CD4-positive, alpha-beta T cell treated with Interleukin-15 for 4 hours (primary cell): ENCODE results near the gene RFTN2.
"Not testable (repeated sequence)": the region's sequence is repeated elsewhere in the genome, so short reads cannot be mapped to it uniquely, and the experiment has no call there.

Source experiments
- DNase-seq: peaks from one replicate; pipeline ENCODE4 v3.0.0-alpha.2; 2020; ENCODE audit warnings: low spot score

Gene RFTN2

DNA sequence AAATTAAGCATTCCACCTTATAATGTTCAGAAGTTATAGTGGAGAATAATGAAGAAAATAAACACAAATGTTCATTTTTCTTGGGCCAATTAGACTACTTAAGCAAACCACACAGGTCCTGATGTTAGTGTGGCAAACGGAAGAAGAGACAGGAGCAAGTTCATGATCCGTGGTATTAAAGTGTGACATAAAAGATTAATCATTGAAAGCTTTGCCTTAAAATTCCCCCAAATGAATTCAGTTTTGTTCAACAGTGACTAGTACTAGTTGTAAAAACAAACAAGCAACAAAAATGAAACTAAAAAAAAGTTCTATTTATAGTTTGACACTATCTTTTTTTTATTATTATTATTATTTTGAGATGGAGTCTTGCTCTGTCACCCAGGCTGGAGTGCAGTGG is 73.7 kb downstream of the RFTN2 start:
- no peak for DNase-seq

DNA sequence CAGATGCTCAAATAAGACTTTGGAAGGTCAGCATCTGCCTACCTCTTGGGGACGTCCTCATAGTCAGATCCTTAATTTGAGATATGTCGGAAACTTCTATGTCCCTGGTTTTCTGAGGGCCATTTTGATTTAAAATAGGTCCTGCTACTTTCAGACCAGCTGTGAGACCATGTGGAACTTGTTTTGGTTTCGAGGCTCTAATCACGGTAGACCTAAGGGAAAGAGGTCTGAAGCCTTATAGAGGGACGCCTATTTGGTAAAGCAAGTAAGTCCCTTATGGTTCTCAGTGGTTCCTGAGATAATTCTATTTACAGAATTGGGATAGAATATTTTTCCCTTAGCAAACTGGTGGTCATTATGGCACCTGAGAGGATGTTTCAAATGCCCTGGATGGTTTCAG is 75.1 kb downstream of the RFTN2 start:
- DNase-seq, result no peak

DNA sequence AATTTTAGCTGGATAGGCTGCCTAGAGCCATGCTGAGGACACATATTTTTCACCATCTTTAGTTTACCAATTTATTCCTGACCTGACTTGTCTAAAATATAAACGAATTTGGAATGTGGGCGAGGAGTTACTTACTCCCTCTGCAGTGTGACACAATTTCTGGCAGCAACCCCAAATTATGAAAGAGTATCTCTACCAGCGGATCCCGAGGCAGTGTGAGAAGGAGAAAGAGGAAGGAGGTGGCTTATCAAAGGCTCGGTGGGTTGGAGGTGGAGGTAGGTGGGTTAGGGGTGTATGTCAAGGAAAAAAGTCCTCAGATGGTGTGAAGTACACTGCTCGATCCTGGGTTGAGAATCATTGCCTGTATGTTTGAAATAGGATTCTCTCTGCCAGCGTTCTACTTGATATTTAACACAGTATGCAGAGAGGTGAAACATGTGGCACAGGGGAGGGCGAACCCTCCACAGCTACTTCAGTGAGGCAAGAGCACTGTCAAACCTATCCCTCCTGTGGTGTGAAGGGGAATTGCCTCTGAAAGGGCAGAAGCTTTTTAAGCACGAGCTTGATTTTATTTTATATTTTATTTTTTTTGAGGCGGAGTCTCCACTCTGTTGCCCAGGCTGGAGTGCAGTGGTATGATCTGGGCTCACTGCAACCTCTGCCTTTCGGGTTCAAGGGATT is 76.0 kb downstream of the RFTN2 start:
- peak; percentile 3 for DNase-seq

DNA sequence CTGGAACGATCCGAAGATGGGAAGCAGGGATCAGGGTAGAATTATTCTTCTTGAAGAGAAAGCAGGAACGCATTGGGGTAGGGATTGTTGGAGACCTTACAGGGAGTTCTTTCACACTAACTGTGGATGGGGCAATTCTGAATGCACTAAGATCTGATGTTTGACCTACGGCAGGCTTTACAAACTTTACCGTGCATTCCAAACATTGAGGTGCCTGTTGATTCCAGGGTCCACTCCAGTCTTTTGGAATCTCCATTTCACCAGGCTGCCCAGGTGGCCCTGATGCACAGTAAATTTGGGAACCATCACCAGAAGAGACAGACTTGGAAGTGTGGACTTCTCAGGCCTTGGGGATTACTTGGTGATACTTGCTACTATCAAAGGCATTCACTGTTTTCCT is 76.9 kb downstream of the RFTN2 start:
- DNase-seq, result no peak

DNA sequence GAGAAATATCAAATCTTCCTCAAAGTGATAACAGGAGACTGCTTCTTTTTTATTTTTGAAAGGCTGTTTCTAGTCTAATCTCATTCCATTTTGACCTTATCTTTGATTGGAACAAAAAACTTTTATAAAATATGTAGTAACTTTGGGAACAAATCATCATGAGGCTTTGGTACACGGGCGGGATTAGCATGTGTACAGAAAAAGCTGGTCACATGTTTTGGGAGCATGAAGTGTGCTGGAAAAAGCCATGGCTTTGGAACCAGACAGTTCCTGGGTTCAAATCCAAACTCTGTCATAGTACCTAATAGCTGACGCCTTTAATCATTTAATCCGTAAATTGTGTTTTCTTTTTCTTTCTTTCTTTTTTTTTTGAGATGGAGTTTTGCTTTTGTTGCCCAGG is 78.2 kb downstream of the RFTN2 start:
- DNase-seq, result no peak

DNA sequence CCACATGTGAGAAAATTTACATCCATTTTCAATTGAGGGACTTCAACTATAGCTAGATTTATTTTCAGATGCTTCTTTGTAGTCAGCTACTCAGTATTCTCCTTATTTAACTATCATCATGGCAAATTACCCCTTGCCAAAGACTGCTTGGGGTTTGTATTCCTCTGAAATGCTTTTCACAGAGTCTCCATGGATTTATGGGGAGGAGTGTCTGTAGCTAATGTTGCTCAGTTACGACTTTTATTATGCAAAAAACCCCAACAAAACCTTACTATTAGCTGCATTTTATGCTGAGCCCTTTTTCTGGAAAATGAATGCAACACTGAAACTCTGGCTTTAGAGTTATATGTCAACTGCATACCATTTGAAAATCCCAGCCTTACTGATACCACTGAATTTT is 78.6 kb downstream of the RFTN2 start:
- DNase-seq, result no peak

DNA sequence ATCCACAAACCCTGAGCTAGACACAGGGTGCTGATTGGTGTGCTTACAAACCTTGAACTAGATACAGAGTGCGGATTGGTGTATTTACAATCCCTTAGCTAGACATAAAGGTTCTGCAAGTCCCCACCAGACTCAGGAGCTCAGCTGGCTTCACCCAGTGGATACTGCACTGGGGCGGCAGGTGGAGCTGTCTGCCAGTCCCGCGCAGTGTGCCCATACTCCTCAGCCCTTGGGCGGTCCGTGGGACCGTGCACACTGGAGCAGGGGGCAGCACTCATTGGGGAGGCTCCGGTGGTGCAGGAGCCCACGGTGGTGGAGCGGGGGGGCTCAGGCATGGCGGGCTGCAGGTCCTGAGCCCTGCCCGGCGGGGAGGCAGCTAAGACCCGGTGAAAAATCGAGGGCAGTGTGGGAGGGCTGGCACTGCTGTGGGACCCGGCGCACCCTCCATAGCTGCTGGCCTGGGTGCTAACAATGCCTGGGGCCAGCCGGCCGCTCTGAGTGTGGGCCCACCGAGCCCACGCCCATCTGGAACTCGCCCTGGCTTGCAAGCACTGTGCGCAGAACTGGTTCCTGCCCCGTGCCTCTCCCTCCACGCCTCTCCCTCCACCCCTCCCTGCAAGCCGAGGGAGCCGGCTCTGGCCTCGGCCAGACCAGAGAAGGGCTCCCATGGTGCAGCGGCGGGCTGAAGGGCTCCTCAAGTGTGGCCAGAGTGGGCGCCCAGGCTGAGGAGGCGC is 83.9 kb downstream of the RFTN2 start:
- no peak for DNase-seq

DNA sequence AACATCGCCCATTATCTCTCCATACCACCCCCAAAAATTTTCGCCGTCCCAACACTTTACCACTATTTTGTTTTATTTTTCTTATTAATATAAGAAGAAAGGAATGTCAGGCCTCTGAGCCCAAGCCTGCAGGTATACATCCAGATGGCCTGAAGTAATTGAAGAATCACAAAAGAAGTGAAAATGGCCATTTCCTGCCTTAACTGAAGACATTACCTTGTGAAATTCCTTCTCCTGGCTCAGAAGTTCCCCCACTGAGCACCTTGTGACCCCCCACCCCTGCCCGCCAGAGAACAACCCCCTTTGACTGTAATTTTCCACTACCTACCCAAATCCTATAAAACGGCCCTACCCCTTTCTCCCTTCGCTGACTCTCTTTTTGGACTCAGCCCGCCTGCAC is 88.1 kb downstream of the RFTN2 start:
- DNase-seq, result not testable (repeated sequence)

DNA sequence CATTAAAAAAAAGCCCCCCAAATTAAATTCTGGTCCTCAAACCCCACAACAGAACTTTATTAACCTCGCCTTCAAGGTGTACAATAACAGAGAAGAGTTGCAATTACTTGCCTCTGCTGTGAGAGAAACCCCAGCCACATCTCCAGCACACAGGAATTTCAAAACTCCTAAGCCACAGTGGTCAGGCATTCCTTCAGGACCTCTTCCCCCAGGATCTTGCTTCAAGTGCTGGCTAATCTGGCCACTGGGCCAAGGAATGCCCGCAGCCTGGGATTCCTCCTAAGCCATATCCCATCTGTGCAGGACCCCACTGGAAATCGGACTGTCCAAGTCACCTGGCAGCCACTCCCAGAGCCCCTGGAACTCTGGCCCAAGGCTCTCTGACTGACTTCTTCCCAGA is 95.2 kb downstream of the RFTN2 start:
- not testable (repeated sequence) for DNase-seq

DNA sequence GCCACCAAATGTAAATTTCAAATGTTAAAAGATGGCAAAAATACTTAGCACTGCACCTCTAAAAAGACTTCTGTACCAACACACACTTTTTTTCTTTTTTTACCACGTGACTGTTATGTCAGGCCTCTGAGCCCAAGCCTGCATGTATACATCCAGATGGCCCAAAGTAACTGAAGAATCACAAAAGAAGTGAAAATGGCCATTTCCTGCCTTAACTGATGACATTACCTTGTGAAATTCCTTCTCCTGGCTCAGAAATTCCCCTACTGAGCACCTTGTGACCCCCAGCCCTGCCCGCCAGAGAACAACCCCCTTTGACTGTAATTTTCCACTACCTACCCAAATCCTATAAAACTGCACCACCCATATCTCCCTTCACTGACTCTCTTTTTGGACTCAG is 97.1 kb downstream of the RFTN2 start:
- DNase-seq, result not testable (repeated sequence)

DNA sequence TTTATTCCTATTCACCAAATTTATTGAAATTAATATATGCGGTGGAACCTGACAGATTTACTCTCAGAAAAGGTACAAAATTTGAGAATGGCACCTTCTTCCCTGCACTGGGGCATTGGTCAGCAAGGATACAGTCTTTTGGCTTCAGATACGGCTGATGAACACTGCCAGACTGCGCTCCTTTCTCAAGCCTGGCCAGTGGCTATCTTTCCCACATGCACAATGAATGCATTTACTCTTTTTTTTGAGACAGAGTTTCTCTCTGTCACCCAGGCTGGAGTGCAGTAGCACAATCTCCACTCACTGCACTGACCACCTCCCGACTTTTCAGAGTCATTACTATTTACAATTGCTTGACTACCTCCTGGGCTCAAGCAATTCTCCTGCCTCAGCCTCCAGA is 97.9 kb downstream of the RFTN2 start:
- DNase-seq, result no peak

DNA sequence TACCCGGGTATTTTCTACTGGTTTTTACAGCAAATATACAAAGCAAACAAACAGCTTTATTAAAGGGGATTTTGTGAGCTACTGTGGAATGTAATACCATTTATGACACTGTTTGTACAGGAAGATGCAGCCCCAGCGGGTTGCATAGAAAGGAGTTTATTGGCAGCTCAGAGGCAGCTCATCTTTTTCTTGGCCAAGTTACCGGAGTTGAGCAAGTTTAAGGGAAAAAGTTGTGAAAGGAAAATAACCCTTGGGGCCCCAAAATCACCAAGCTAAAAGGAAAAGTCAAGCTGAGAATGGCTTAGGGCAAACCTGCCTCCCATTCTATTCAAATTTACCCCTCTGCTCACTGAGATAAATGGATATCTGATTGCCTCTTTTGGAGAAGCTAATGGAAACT is 98.8 kb downstream of the RFTN2 start:
- DNase-seq, result no peak

DNA sequence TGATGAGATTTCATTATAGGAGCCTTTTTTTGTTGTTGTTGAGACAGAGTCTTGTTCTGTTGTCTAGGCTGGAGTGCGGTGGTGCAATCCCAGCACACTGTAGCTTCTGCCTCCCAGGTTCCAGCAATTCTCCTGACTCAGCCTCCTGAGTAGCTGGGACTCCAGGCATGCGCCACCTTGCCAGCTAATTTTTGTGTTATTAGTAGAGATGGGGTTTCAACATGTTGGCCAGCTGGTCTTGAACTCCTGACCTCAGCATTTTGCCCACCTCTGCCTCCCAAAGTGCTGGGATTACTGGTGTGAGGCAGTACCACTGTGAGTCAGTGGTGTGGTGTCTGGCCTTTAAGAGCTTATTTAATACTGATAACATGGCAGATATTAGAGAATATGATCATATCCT is 99.4 kb downstream of the RFTN2 start:
- DNase-seq, result no peak

DNA sequence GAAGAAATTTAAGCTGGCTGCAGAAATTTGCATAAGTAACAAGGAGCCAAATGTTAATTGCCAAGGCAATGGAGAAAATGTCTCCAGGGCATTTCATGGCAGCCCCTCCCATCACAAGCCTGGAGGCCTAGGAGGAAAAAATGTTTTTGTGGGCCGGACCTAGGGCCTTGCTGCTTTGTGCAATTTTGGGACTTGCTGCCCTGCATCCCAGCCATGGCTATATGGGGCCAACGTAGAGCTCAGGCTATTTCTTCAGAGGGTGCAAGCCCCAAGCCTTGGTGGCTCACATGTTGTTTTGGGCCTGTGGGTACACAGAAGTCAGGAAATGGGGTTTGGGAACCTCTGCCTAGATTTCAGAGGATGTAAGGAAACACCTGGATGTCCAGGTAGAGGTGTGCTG is 101.8 kb downstream of the RFTN2 start:
- DNase-seq, result no peak

DNA sequence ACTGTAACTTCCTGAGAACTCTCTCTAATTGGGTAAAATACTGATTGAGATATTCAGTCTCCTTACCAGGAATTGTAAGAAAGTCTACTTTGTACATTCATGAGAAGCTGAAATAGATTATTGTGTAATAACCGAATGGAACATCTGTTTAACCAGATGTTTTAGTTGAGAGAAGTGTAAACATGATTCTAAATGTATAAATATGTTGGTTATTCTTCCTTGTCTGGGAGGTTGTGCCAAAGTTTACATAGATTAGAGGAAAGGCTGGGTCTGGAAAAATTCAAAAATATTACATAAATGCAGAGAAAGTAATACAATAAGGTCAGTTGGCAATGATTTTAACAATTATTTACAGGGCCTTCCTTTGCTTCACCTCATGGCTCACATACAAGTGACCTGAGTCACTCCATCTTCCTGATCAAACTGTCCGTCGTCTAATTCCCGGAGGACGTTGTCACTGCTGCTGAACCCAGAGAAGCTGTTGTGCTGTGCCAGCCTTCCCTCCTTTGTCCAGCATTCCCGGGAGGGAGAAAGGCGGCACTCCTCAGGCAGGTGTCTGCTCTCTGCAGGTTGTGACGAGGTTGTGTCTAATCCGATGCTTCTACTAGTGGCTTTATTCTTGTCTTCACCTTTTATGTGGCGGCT is 103.6 kb downstream of the RFTN2 start:
- no peak for DNase-seq

DNA sequence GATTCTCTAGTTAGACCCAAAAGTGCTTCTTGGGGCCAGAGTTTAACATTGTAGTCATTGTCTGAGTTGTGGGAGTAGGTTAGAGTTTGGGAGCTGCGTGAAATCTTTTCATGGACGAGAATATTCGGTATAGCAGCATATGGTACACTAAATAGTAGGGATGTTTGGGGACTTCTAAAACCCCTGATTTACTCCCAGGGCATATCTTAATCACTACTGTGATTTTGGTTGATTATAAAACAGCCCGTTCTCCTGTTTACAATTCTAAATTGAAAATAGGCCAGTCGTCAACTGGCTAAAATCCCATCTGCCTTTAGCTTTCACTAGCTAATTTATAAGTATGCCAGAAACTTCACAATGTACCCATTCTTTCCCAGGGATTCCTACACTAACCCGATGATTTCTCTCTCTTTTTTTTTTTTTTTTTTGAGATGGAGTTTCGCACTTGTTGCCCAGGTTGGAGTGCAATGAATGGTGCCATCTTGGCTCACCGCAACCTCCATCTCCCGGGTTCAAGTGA is 115.2 kb downstream of the RFTN2 start:
- DNase-seq, result no peak

DNA sequence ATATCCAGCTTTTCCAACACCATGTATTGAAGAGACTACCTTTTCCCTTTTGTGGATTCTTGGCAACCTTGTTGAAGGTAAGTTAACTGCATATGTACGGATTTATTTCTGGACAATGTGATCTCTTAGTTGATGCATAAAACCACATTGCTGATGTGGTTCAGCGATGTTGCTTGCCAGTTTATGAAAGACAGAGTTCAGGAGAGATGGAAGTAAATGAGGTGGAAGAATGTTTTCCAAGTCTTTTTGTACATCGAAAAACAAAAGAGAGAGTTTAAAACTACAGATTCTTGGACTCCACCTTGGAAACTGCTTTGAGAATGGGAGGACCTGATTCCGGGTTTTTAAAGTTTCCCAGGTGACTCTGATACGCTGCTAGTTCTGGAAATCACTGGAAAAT is 115.7 kb downstream of the RFTN2 start:
- no peak for DNase-seq

DNA sequence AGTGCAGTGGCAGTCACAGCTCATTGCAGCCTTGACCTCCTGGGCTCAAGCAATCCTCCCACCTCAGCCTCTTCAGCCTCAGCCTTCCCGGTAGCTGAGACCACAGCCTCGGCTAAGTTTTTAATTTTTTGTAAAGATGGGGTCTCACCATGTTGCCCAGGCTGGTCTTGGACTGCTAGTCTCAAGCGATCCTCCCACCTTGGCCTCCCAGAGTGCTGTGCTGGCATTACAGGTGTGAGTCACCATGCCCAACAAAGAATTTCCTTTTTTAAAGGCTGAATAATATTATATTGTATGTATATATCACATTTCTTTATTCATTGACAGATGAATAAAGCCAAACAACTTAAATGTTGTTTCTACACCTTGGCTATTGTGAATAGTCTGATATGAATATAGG is 117.0 kb downstream of the RFTN2 start:
- DNase-seq, result no peak

DNA sequence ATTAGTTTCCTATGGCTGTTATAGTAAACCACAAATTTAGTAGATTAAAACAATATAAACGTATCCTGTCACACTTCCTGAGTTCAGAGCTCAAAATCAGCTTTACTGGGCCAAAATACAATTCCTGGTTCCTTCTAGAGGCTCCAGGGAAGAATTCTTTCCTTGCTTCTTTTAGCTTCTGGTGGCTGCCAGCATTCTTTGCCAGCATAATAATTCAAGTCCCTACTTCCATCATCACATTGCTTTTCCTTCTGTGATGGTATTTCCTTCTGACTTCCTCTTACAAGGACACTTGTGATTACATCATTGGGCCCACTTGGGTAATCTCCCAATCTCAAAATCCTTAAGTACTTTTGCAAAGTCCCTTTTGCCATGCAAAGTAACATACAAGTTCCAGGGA is 118.9 kb downstream of the RFTN2 start:
- no peak for DNase-seq

DNA sequence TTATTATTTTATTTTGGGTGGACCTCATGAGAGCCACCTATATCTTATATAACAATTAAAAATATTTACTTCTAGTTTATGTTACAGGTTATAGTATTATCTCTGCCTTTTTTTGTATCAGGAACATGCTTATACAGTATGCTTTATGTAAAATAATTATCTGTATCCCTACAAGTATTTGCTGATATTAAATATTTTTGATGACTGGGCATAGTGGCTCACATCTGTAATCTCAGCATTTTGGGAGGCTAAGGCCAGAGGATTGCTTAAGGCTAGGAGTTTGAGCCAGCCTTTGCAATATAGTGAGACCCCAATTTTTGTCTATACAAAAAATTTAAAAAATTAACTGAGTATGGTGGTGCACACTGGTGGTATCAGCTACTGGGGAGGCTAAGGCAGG is 119.9 kb downstream of the RFTN2 start:
- DNase-seq, result no peak

DNA sequence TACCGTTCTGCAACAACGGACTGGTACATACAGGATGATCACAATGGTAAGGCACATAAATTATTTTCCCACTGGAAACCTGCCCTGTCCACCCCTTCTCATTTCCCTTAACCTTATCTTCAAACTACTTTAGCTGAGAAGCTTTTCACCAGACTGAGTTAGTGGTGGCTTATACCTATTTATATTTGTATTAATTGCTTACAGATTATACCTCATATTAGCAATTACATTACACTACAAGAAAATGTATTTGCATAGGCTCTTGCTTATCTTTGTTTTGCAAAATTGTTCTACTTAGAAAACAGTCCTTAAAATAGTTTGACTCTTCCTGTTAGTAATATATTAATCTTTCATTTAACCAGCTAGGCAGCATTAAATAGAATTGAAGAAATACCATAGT is 124.1 kb downstream of the RFTN2 start:
- not testable (repeated sequence) for DNase-seq

DNA sequence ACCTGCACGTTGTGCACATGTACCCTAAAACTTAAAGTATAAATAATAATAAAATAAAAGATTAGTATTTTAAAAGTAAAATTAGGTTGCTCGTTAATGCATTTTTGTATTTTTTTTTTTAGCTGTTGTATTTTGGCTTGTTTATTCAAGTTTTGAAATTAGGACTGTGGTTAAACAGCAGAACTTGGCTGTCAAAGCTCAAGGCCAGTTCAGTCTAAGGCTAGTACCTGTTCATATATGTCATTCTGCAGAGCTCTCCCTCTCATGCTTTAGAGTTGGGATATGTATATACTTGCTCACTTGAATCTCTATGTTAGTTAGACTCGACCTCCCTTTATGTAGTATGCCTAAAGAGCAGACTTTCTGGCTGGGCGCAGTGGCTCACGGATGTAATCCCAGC is 126.8 kb downstream of the RFTN2 start:
- no peak for DNase-seq

DNA sequence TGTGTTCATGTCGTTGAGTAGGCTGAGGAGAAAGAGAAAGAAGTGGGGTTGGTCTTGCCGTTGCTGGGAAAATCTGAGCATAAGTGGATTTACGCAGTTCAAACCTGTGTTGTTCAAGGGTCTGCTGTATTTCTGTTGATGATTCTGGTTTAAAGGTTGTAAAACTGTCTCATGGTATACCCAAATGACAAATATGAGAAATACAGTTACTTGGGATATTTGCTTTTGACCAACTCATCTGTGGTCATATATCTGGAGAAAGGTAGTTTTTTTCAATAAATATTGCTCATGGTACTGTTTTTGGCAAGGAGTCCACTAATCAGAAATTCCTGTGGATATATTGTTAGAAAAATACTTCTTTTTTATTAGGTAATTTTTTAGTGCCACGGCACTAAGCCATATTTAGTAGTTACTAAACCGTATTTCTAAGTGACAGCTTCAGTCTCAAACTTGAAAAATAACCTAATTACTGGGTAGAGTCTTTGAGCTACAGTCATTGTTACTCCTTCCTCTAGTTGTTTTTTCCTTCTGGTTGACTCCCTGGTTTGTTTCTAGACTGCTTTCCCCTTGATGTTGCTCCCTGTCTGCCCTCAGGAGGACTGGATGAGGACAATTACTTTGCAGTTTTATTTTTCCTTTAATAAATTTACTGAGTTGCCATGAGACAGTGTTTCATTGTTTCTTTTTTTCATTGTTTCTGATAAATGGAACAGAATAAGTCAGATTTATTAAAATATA is 128.1 kb downstream of the RFTN2 start:
- DNase-seq, result no peak
